Activated naive CD4-positive, alpha-beta T cell treated with anti-CD3 and anti-CD28 coated beads, Interleukin-2, amount 10 ng/mL, durations not matched to agents 7 days and 5 days (primary cell): Measurements from ENCODE around the gene CAPN7.
"Not testable (repeated sequence)": the region's sequence is repeated elsewhere in the genome, so short reads cannot be mapped to it uniquely, and the experiment has no call there.

Source experiments
- CTCF ChIA-PET: fragments of 350-600 bp; sonication (Branson Sonifier 250); formaldehyde crosslinking; loops from one replicate; lab custom pipeline; 2021; ENCODE audit warnings: antibody characterized with exemption; lab: Charles Lee
- DNase-seq: peaks from one replicate; pipeline ENCODE4 v3.0.0-alpha.2; 2020
- H3K27ac Mint-ChIP-seq: one replicate; pipeline ENCODE4 v1.8.0; 2021; ENCODE audit warnings: mild to moderate bottlenecking, moderate library complexity, mixed read lengths
- H3K27me3 Mint-ChIP-seq: one replicate; pipeline ENCODE4 v1.8.0; 2021; ENCODE audit warnings: mild to moderate bottlenecking, mixed read lengths
- H3K36me3 Mint-ChIP-seq: one replicate; pipeline ENCODE4 v1.8.0; 2021; ENCODE audit warnings: mixed read lengths
- H3K4me1 Mint-ChIP-seq: one replicate; pipeline ENCODE4 v1.8.0; 2021; ENCODE audit warnings: mixed read lengths
- H3K4me3 Mint-ChIP-seq: one replicate; pipeline ENCODE4 v1.8.0; 2021; ENCODE audit warnings: mild to moderate bottlenecking, moderate library complexity, mixed read lengths
- H3K9me3 Mint-ChIP-seq: one replicate; pipeline ENCODE4 v1.8.0; 2021; ENCODE audit warnings: mixed read lengths

CAPN7 gene

DNA sequence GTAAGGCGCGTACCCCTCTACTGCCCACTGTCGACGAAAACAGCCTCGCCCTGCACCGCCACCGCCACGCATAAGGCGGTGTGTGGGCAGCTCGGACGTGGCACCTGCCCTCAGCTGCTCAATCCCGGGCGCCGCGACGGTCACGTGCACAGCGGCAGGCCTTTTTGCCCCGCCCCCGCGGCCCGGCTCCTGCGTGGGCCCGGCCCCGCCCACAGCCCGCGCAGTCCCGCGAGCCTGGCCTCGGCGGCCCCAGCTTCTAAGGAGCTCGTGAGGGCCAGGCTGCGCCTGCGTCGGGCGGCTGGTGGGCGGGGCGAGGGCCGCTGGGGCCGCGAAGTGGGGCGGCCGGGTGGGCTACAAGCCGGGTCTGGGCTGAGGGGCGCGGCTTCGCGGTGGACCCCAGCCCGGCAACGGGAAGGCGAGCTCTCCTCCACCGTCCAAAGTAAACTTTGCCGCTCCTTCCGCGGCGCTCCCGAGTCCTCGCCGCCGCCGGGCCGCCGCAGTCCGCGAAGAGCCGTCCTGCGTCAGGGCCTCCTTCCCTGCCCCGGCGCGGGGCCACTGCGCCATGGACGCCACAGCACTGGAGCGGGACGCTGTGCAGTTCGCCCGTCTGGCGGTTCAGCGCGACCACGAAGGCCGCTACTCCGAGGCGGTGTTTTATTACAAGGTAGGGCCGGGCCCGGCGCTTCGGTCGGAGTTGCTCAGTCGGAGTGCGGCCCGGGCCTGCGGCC is at the start of gene CAPN7:
Gene CAPN7 (plus strand): TSS at position 313 of the 728 bp plus-strand sequence. CDS start 250 bp downstream, at position 563.
- peaks cover 8% of the 10 kb centered on the region for H3K36me3 Mint-ChIP-seq
- peaks cover 9% of the 10 kb centered on the region for H3K27me3 Mint-ChIP-seq
- no peaks in the 10 kb centered on the region for H3K9me3 Mint-ChIP-seq
- DNase-seq, result peak; percentile 95
- CTCF ChIA-PET, result interaction anchor here (0.8 to 7.4 kb wide), 7 partner anchors 10 to 351 kb away, joined by 3 to 59 read pairs (median 4); no protein-coding TSS in a partner anchor
- H3K27ac Mint-ChIP-seq, result peak within 1 kb of the TSS; percentile 90
- H3K4me1 Mint-ChIP-seq, result peaks cover 27% of the 10 kb centered on the region
- peak within 1 kb of the TSS; percentile 78 for H3K4me3 Mint-ChIP-seq

DNA sequence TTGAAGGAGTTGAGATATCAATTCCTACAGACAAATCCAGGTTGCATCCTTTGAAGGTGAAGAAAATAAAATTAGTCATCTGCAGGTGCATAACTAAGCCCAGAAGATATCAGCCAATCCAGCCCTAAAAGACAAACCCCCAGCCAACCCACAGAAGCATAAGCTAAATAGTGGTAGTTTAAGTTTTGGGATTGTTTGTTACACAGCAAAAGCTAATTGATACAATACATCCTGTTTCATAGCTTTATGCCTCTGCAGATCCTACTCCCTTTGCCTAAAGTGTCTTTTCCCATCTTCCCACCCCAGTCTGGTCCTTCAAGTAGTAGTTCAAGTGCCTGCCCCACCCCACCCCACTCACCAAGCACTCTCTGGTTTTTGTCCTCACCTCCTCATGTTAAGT is 48.6 kb upstream of the CAPN7 start:
- H3K9me3 Mint-ChIP-seq, result peaks cover 5% of the 10 kb centered on the region
- H3K4me1 Mint-ChIP-seq, result no peaks in the 10 kb centered on the region
- no peak for DNase-seq
- no peak overlapping the region for H3K27ac Mint-ChIP-seq
- H3K36me3 Mint-ChIP-seq, result no peaks in the 10 kb centered on the region
- CTCF ChIA-PET, result no interaction called here
- no peak overlapping the region for H3K4me3 Mint-ChIP-seq
- peaks cover 36% of the 10 kb centered on the region for H3K27me3 Mint-ChIP-seq

DNA sequence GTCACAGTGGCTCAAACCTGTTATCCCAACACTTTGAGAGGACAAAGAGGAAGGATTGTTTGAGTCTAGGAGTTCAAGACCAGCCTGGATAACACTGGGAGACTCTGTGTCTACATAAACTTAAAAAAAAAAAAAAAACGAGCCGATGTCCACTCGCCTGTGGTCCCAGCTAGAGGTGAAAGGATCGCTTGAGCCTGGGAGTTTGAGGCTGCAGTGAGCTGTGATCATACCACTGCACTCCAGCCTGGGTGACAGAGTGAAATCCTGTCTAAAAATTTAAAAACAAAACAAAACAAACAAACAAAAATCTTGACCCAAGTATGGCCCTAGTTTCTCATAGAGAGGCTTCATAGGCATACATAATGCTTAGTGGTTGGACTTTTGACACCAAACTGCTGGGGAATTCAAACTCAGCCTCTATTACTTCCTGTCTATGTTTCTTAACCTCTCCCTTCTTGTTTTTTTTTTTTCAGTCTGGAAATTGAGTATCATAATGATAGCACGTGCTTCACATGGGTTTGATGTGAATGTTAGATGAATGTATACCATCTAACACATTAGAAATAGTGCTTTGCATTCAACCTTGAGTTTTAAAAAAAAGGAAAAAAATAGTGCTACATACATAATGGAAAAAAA is 46.4 kb upstream of the CAPN7 start:
- H3K27me3 Mint-ChIP-seq, result peaks cover 21% of the 10 kb centered on the region

DNA sequence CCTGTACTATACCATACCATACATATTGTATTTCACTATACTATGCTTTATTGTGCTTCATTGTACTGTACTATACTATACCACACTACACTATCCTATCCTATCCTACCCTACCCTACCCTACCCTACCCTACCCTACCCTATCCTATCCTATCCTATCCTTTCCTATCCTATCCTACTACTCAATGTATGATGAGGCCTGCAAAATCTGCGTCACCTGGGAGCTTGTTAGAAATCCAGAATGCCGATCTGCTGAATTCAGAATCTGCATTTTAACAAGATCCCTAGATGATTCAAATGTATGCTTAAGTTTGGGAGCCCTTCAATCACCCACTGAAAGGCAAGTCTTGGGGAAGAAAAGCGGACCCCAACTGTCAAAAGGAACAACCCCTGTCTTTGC is 45.4 kb upstream of the CAPN7 start:
- Mint-ChIP-seq H3K27ac (no peak overlapping the region), H3K36me3 (no peaks in the 10 kb centered on the region), H3K4me1 (no peaks in the 10 kb centered on the region), H3K27me3 (peaks cover 12% of the 10 kb centered on the region), H3K4me3 (no peak overlapping the region), H3K9me3 (peaks cover 5% of the 10 kb centered on the region)
- CTCF ChIA-PET, result no interaction called here
- DNase-seq, result no peak

More for the DNA sequence above, 46.4 kb upstream of the CAPN7 start:
- Mint-ChIP-seq H3K27ac (no peak overlapping the region), H3K4me1 (no peaks in the 10 kb centered on the region), H3K9me3 (peaks cover 5% of the 10 kb centered on the region), H3K36me3 (no peaks in the 10 kb centered on the region), H3K4me3 (no peak overlapping the region)
- DNase-seq, result no peak
- CTCF ChIA-PET, result interaction anchor here (0.6 kb wide), 1 partner anchor 49 kb away, joined by 3 read pairs; no protein-coding TSS in a partner anchor

DNA sequence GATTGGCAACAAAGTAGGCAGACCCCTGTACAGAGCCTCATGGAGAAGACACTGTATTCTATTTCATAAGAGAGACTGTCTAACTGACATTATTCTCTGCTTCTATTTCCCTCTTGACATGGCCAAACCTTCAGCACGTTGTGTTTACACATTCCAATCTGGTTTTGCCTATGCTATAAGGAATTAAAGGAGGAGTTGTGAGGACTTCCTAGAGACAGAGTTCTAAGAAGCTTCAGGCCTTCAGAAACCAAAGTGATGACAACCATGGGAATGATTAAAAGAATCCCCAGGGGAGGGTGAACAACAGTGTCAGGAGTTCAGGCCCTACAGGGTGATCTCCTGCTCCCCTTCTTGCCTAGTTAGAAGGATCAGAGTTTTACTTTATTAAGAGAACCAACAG is 44.9 kb upstream of the CAPN7 start:
- no peak for DNase-seq
- H3K27me3 Mint-ChIP-seq, result peaks cover 8% of the 10 kb centered on the region
- no peak overlapping the region for H3K27ac Mint-ChIP-seq
- no peak overlapping the region for H3K4me3 Mint-ChIP-seq
- H3K4me1 Mint-ChIP-seq, result no peaks in the 10 kb centered on the region
- no peaks in the 10 kb centered on the region for H3K36me3 Mint-ChIP-seq
- CTCF ChIA-PET, result no interaction called here
- peaks cover 5% of the 10 kb centered on the region for H3K9me3 Mint-ChIP-seq

DNA sequence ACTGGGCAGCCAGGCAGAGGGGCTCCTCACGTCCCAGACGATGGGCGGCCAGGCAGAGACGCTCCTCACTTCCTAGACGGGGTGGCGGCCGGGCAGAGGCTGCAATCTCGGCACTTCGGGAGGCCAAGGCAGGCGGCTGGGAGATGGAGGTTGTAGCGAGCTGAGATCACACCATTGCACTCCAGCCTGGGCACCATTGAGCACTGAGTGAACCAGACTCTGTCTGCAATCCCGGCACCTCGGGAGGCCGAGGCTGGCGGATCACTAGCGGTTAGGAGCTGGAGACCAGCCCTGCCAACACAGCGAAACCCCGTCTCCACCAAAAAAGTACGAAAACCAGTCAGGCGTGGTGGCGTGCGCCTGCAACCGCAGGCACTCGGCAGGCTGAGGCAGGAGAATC is 42.4 kb upstream of the CAPN7 start:
- H3K27me3 Mint-ChIP-seq, H3K27ac Mint-ChIP-seq, CTCF ChIA-PET, H3K9me3 Mint-ChIP-seq, H3K4me3 Mint-ChIP-seq, H3K4me1 Mint-ChIP-seq, DNase-seq, H3K36me3 Mint-ChIP-seq: not testable (repeated sequence)

DNA sequence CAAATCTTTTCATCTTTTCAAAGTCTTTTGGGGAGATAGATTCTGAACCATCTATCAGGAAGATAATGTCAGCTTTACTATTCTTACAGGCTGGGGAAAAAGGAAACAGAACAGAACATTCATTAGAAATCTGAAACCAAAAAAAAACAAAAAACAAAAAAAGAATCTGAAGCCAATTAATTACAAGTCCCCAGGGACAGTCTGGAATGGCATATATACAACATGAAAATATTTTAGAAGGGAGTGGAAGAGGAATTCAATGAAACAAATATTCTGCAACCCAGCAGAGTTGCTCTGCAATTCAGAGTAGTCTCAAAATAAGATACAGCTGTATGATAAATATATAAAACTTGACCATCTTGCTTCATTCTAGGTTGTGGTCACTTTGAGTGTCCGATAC is 41.7 kb upstream of the CAPN7 start:
- no peak overlapping the region for H3K27ac Mint-ChIP-seq
- CTCF ChIA-PET, result interaction anchor here (0.5 to 1.2 kb wide), 2 partner anchors 14 to 56 kb away, joined by 3 read pairs; no protein-coding TSS in a partner anchor
- H3K4me3 Mint-ChIP-seq, result no peak overlapping the region
- DNase-seq, result no peak
- peaks cover 10% of the 10 kb centered on the region for H3K27me3 Mint-ChIP-seq
- H3K36me3 Mint-ChIP-seq, result no peaks in the 10 kb centered on the region
- no peaks in the 10 kb centered on the region for H3K9me3 Mint-ChIP-seq
- H3K4me1 Mint-ChIP-seq, result no peaks in the 10 kb centered on the region

DNA sequence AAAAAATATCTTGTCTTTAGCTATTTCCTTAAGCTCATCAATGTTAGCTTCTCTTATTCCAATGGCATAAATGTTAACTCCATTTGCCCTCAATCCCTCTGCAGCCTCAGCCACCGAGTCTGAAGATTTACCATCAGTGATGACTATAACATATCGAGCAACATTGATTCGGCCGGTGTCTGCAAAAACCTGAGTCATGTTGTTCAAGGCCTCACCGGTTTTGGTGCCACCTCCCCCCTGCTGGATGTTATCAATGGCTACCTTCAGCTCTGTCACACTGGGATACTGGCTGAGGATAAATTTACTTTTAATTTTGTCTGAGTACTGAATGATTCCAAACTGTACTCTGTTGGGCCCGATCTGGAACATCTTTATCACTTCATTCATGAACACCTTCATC is 41.0 kb upstream of the CAPN7 start:
- Mint-ChIP-seq H3K4me3 (no peak overlapping the region), H3K36me3 (no peaks in the 10 kb centered on the region), H3K27ac (no peak overlapping the region), H3K4me1 (no peaks in the 10 kb centered on the region), H3K27me3 (peaks cover 11% of the 10 kb centered on the region), H3K9me3 (no peaks in the 10 kb centered on the region)
- CTCF ChIA-PET, result interaction anchor here (1.2 kb wide), 1 partner anchor 57 kb away, joined by 3 read pairs; no protein-coding TSS in a partner anchor
- no peak for DNase-seq

DNA sequence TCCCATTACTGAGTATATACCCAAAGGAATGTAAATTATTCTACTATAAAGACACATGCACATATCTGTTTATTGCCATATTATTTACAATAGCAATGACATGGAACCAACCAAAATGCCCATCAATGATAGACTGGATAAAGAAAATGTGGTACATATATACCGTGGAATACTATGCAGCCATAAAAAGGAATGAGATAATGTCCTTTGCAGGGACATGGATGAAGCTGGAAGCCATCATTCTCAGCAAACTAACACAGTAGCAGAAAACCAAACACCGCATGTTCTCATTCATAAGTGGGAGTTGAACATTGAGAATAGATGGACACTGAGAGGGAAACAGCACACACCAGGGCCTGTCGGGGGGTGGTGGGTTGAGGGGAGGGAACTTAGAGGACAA is 39.7 kb upstream of the CAPN7 start:
- not testable (repeated sequence) for H3K36me3 Mint-ChIP-seq, DNase-seq, H3K4me3 Mint-ChIP-seq, H3K9me3 Mint-ChIP-seq, H3K4me1 Mint-ChIP-seq, H3K27ac Mint-ChIP-seq
- peaks cover 15% of the 10 kb centered on the region for H3K27me3 Mint-ChIP-seq
- CTCF ChIA-PET, result interaction anchor here (1.4 kb wide), 1 partner anchor 49 kb away, joined by 4 read pairs; no protein-coding TSS in a partner anchor

DNA sequence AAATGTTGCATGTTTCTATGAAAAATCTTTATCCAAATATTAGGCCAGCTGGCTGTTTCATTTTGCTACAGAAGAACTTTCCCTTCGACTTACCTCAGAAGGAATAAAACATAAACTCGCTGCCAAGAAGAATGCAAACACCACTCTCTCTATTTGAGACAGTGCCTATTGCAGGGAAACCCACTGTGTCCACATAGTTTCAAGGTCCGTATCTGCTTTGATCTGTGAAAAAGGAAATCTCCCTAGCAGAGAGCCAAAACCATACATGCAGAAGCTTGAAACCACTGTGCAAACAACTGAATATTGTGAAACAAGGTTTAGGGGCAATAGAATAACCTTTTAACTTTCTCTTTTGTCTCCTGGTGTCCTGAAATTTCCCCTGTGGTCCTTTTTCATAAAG is 35.0 kb upstream of the CAPN7 start:
- no peak overlapping the region for H3K4me3 Mint-ChIP-seq
- no peaks in the 10 kb centered on the region for H3K9me3 Mint-ChIP-seq
- H3K27me3 Mint-ChIP-seq, result peaks cover 45% of the 10 kb centered on the region
- no peak for DNase-seq
- no peak overlapping the region for H3K27ac Mint-ChIP-seq
- no peaks in the 10 kb centered on the region for H3K36me3 Mint-ChIP-seq
- CTCF ChIA-PET, result no interaction called here
- no peaks in the 10 kb centered on the region for H3K4me1 Mint-ChIP-seq

DNA sequence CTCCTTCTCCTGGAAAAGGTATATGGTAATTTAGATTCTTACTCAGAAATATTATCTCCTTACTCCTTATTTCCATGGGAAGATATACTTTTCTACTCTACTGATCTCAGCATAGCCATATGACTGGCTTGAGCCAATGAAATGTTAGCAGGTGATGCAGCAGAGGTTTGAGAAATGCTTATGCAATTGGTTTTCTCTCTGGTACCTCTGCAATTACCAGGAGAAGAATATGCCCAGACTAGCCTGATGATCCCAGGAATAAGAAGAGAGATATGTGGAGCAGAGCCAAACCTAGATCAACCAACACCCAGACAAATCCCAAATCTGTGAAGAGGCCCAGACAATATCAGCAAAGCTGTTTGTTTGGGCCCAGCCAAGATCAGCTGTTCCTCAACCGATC is 33.2 kb upstream of the CAPN7 start:
- H3K36me3 Mint-ChIP-seq, result no peaks in the 10 kb centered on the region
- CTCF ChIA-PET, result no interaction called here
- no peak overlapping the region for H3K4me3 Mint-ChIP-seq
- no peaks in the 10 kb centered on the region for H3K4me1 Mint-ChIP-seq
- no peaks in the 10 kb centered on the region for H3K9me3 Mint-ChIP-seq
- no peak overlapping the region for H3K27ac Mint-ChIP-seq
- no peak for DNase-seq
- H3K27me3 Mint-ChIP-seq, result peaks cover 43% of the 10 kb centered on the region

DNA sequence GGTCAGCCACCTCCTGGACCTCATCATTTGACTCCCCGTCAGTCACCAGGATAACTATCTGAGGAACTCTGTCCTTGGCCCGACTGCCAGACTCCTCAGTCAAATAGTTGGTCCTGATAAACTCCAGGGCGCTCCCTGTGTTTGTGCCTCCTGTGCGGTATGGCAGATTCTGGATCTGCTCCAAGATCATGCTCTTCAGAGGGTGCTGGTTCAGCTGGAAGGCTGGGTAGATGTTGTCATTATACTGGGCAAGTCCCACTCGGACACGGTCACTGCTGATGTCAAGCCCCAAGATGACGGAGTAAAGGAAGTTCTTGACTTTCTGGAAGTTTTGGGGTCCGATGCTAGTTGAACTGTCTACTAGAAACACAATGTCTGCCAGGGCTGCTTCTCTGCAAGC is 31.1 kb upstream of the CAPN7 start:
- Mint-ChIP-seq H3K4me3 (no peak overlapping the region), H3K27ac (no peak overlapping the region), H3K36me3 (no peaks in the 10 kb centered on the region), H3K9me3 (no peaks in the 10 kb centered on the region), H3K27me3 (peaks cover 53% of the 10 kb centered on the region), H3K4me1 (peaks cover 4% of the 10 kb centered on the region)
- DNase-seq, result no peak
- CTCF ChIA-PET, result no interaction called here

DNA sequence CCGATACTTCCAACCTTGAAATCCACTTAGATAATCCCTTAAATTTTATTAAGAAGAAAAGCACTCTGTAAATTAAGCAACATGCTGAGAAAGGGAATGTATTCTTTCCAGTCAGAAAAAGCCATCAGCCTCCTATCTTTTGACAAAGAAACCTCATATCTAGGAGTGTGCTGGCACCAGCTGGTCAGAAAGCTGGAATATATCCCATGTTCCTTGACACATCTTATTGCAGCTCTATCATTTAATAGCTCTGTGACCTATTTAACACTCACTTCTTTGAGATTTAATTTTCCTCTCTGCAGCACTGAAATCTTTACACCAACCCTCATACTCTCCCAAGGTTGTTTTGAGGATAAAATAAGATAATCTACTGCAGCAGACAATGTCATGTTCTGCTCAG is 30.4 kb upstream of the CAPN7 start:
- CTCF ChIA-PET, result interaction anchor here (1.2 kb wide), 1 partner anchor 58 kb away, joined by 4 read pairs; no protein-coding TSS in a partner anchor
- Mint-ChIP-seq H3K27me3 (peaks cover 53% of the 10 kb centered on the region), H3K9me3 (no peaks in the 10 kb centered on the region), H3K4me1 (peaks cover 11% of the 10 kb centered on the region), H3K36me3 (no peaks in the 10 kb centered on the region), H3K4me3 (no peak overlapping the region), H3K27ac (no peak overlapping the region)
- no peak for DNase-seq

DNA sequence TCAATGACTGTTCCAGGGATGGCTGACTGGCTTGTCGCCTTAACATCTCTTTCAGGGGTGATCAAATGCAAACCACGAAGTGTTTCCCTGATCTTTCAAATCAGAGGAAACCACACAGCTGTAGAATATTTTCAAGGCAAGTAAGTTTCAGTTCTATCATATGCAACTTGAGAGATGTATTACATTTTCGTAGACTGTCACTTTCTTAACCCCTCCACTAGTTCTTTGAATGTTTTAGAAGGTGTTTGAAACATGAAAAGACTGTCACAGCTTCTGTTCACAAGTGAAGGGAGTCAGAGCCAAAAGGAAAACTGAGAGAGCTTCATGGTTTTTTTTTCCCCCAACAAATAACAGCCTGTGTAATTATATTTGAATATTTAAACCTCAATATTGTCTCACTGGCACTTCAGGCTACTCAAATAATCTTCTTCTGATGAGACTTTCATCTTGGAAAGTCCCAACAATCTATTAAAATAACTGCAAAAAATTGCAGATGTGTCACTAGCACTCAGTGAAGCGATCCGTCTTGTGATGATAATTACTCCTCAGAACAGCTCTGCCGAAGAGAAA is 25.9 kb upstream of the CAPN7 start:
- H3K27me3 Mint-ChIP-seq, result peaks cover 48% of the 10 kb centered on the region
- H3K4me1 Mint-ChIP-seq, result peaks cover 12% of the 10 kb centered on the region
- no peaks in the 10 kb centered on the region for H3K9me3 Mint-ChIP-seq
- CTCF ChIA-PET, result interaction anchor here (1.0 to 2.0 kb wide), 3 partner anchors 60 to 225 kb away, joined by 3 to 4 read pairs (median 4); no protein-coding TSS in a partner anchor
- H3K4me3 Mint-ChIP-seq, result no peak overlapping the region
- no peaks in the 10 kb centered on the region for H3K36me3 Mint-ChIP-seq
- H3K27ac Mint-ChIP-seq, result no peak overlapping the region
- no peak for DNase-seq
